PFSK-1 (cell line): ENCODE data around the gene RMND1.

Source experiments
- FOXP2 ChIP-seq: optimal IDR thresholded peaks from 2 replicates; pipeline ENCODE3; 2011; ENCODE audit warnings: borderline replicate concordance, control low read depth, inconsistent platforms; ENCODE audit not compliant: insufficient read depth; ENCODE audit errors: extremely low read length, extremely low read depth
- POLR2AphosphoS5 ChIP-seq: IDR thresholded peaks from 2 replicates; pipeline ENCODE4 v1.6.1; 2012; ENCODE audit warnings: low read depth, mild to moderate bottlenecking, control low read depth, low read length, moderate library complexity
- SIN3A ChIP-seq: IDR thresholded peaks from 2 replicates; pipeline ENCODE4 v1.6.1; 2012; ENCODE audit warnings: mild to moderate bottlenecking, low read length, moderate library complexity, borderline replicate concordance; ENCODE audit not compliant: insufficient read depth
- TAF1 ChIP-seq: IDR thresholded peaks from 2 replicates; pipeline ENCODE4 v1.6.1; 2012; ENCODE audit warnings: low read length, control low read depth, borderline replicate concordance; ENCODE audit not compliant: insufficient read depth
- TF ChIP-seq, protein P1 (sequence below), 2 experiments: IDR thresholded peaks; 2 replicates each; pipeline versions ENCODE4 v1.6.1 to v1.8.0; 2011 to 2012; ENCODE audit warnings: low read depth in 2 of 2, low read length in 2 of 2, control low read depth in 1 of 2, inconsistent platforms in 1 of 2, mild to moderate bottlenecking in 1 of 2, moderate library complexity in 1 of 2; ENCODE audit not compliant: insufficient read depth in 1 of 2

Gene RMND1

DNA sequence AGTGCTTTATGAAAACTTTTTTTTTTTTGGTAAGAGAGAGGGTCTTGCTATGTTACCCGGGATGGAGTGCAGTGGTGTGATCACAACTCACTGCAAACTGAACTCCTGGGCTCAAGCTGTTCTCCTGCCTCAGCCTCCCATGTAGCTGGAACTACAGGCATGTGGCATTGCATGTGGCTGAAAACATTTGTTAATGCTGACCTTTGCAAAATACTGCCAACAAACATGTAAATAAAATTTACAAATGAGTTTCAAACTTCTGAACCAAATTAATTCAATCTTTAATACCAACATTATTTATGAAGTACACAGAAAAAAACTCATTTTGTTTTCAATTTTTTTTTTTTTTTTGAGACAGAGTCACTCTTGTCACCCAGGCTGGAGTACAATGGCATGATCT lies 34.4 kb downstream of the RMND1 start:
- TF ChIP-seq TAF1 (no peak), SIN3A (no peak), FOXP2 (no peak), POLR2AphosphoS5 (no peak)
- TF ChIP-seq, protein P1, sequence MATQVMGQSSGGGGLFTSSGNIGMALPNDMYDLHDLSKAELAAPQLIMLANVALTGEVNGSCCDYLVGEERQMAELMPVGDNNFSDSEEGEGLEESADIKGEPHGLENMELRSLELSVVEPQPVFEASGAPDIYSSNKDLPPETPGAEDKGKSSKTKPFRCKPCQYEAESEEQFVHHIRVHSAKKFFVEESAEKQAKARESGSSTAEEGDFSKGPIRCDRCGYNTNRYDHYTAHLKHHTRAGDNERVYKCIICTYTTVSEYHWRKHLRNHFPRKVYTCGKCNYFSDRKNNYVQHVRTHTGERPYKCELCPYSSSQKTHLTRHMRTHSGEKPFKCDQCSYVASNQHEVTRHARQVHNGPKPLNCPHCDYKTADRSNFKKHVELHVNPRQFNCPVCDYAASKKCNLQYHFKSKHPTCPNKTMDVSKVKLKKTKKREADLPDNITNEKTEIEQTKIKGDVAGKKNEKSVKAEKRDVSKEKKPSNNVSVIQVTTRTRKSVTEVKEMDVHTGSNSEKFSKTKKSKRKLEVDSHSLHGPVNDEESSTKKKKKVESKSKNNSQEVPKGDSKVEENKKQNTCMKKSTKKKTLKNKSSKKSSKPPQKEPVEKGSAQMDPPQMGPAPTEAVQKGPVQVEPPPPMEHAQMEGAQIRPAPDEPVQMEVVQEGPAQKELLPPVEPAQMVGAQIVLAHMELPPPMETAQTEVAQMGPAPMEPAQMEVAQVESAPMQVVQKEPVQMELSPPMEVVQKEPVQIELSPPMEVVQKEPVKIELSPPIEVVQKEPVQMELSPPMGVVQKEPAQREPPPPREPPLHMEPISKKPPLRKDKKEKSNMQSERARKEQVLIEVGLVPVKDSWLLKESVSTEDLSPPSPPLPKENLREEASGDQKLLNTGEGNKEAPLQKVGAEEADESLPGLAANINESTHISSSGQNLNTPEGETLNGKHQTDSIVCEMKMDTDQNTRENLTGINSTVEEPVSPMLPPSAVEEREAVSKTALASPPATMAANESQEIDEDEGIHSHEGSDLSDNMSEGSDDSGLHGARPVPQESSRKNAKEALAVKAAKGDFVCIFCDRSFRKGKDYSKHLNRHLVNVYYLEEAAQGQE (IDR thresholded peaks at IDR 0.05; ENCODE audit: insufficient read depth in 1 of 2, low read depth in 2 of 2, low read length in 2 of 2) = no peak

DNA sequence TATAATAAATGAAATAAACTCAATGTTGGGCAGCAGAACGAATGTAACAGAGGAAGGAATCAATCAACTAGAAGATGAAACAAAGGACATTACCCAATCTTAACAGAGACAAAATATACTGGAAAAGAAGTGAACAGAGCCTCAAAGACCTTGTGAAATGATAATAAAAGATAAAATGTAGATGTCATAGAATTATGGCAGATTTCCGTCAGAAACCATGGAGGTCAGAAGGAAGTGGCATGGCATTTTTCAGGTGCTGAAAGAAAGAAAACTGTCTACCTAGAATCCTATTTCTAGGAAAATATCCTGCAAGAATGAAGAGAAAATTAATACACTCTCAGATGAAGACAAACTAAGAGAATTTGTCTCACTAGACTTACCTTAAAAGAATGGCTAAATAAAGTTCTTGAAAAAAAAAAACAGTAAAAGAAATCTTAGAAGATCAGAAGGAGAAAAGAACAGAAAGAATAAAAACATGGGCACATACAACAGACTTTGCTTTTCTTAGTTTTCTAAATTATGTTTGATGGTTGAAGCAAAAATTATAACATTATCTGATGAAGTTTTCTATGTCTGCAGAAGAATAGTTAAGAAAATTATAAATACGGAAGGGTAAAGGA lies 37.2 kb downstream of the RMND1 start:
- TF ChIP-seq POLR2AphosphoS5 (no peak), FOXP2 (no peak), SIN3A (no peak), TAF1 (no peak)
- TF ChIP-seq, protein P1 (IDR thresholded peaks at IDR 0.05; ENCODE audit: insufficient read depth in 1 of 2, low read depth in 2 of 2, low read length in 2 of 2) = no peak

DNA sequence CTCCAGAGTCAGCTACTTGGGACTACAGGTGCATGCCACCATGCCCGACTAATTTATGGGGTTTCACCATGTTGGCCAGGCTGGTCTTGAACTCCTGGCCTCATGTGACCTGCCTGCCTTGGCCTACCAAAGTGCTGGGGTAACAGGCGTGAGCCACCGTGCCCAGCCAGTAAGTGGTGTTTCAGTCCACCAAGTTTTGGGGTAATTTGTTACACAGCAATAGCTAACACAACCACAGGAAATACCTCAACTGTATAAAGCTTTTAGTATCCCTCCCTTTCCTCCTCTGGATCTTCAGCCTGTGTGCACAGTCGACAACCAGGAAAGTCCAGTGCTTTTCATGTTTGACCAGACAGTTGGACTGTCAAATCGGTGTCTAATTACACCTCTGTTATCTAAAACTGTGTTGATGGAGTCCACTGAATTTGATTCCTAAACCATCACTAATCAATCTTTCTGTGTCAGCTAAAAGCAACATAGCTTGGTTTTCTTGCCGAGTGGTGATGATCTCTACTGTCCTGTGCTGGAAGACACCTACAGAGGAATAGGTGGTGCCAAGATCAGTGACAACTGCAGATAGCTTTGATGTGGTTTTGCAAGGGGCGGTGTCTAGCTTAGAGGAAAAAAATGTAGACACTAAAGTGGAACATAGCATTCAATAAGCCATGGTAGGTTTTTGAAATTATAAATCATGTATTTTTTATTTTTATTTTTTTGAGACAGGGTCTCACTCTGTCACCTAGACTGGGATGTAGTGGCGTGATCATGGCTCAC lies 38.4 kb downstream of the RMND1 start:
- TF ChIP-seq TAF1 (no peak), SIN3A (no peak), FOXP2 (no peak), POLR2AphosphoS5 (no peak; the same call in 1 of the 2 replicates)
- TF ChIP-seq, protein P1 (IDR thresholded peaks at IDR 0.05; ENCODE audit: insufficient read depth in 1 of 2, low read depth in 2 of 2, low read length in 2 of 2) = no peak

DNA sequence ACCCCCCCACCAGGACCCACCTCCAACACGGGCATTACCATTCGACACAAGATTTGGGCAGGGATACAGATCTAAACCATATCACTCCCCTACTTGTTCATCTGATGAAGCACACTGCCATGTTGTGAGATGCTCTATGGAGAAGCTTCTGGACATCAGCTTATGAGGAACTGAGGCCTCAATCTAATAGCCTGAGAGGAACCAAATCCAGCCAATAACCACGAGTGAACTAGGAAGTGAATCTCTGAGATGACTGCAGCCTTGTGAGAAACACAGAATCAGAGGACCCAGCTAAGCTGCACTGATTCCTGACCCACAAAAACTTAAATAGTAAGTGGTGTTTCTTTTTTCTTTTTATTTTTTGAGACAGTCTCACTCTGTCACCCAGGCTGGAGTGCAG lies 39.0 kb downstream of the RMND1 start:
- TF ChIP-seq, protein P1 (IDR thresholded peaks at IDR 0.05; ENCODE audit: insufficient read depth in 1 of 2, low read depth in 2 of 2, low read length in 2 of 2) = no peak
- no peak for TF ChIP-seq TAF1
- no peak for TF ChIP-seq SIN3A
- no peak for TF ChIP-seq POLR2AphosphoS5
- TF ChIP-seq FOXP2 = no peak
